GM12875 (cell line): ENCODE measurements around the gene UBL5.

Experiments used
- H3K4me3 ChIP-seq: one replicate; pipeline ENCODE4 v1.5.1; 2011; ENCODE audit warnings: low read depth, low read length, control low read depth
- CTCF ChIP-seq: IDR thresholded peaks from 2 replicates; pipeline ENCODE4 v1.5.1; 2011; ENCODE audit warnings: low read depth, mild to moderate bottlenecking, control low read depth, inconsistent platforms, low read length, moderate library complexity, borderline replicate concordance; ENCODE audit not compliant: insufficient read depth

UBL5 gene

GRCh38 chr19:9857076-9857721 lies 29.5 kb downstream of the UBL5 start:
- no peak overlapping the region for H3K4me3 ChIP-seq
- no peak for TF ChIP-seq CTCF

- H3K4me3 ChIP-seq: no peak overlapping the region
- no peak for TF ChIP-seq CTCF
Observed at GRCh38 chr19:9857920-9858746, 30.4 kb downstream of the UBL5 start.

DNA sequence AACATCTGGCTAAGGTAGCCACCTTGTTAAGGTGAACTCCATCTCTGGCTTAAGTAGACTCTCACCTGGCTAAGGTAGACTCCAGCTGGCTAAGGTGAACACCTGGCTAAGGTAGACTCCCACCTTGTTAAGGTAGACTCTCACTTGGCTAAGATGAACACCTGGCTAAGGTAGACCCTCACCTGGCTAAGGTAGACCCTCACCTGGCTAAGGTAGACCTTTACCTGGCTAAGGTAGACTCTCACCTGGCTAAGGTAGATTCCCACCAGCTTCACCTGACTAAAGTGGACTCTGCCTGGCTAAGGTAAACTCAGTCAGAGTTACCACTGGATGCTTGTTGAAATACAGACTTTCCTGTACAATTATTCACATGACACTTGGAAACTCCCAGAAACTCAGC lies 31.0 kb downstream of the UBL5 start:
- H3K4me3 ChIP-seq: no peak overlapping the region
- no peak for TF ChIP-seq CTCF

GRCh38 chr19:9860407-9860806 lies 32.7 kb downstream of the UBL5 start:
- TF ChIP-seq CTCF: no peak

GRCh38 chr19:9861503-9861902 lies 33.8 kb downstream of the UBL5 start:
- TF ChIP-seq CTCF: no peak
- H3K4me3 ChIP-seq: no peak overlapping the region

More at GRCh38 chr19:9860407-9860806, 32.7 kb downstream of the UBL5 start:
- H3K4me3 ChIP-seq: no peak overlapping the region

GRCh38 chr19:9862938-9863337 lies 35.2 kb downstream of the UBL5 start:
- no peak for TF ChIP-seq CTCF
- H3K4me3 ChIP-seq: no peak overlapping the region

DNA sequence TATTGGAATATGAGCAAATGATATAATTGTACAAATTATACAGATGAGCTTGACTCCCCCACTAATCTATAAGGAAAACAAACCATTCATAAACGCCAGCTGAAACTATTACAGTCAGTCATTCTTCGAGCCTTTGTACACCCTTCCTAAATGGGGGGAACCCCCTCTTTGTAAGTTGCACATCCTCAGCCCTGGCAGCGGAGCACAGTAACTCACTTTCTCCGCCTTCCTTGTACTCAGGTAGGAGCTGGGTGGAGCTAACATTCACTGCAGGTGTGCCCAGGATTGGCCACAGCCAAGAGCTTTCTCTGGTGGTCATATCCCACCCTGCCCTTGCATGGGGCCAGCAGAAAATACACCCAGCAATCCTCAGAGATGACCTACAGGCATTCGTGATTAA lies 36.0 kb downstream of the UBL5 start:
- no peak overlapping the region for H3K4me3 ChIP-seq
- no peak for TF ChIP-seq CTCF
